ENCODE measurements around the gene S100B. TPM values are rescaled to one million over a fixed set of nuclear protein-coding genes. Genes with fewer than 3 reads are reported as not detected.

S100B gene
- total and polyA plus RNA-seq, 2 of the 13 experiments (the other 11 are each of a cell fraction or from before 2014, with no cell fraction given), result not detected

GRCh38 chr21:46636181-46636512, 31.3 kb upstream of the S100B start:
- H3K27me3 ChIP-seq (ENCODE audit: control insufficient read depth in 1 of 2, insufficient read depth in 2 of 2, low read length in 2 of 2), result no peaks in the 10 kb centered on the region; a peak in 1 of 5 replicates
- intact Hi-C loops (cut with micrococcal nuclease; ENCODE audit: unreplicated experiment) (no loop called here), in situ Hi-C loops (cut with HindIII; ENCODE audit: extremely low pct_ligation_motif_present, low pct_unique_long_range_greater_than_20kb) (no loop called here)
- peak overlapping the region; percentile 74 for H3K4me2 ChIP-seq (ENCODE audit: low read depth, low read length)
- TF ChIP-seq ZNF224 (CRISPR knock-in tag; IDR thresholded peaks at IDR 0.05) (0 out of 2 replicates have a peak, but pooled peaks have one; percentile 5), CREB1 (IDR thresholded peaks at IDR 0.05) (no peak), CREB1 (CRISPR knock-in tag; IDR thresholded peaks at IDR 0.05) (no peak), ZNF564 (CRISPR knock-in tag; IDR thresholded peaks at IDR 0.05) (peak; percentile 43; the same call in 1 of the 2 replicates), ZFX (CRISPR knock-in tag; IDR thresholded peaks at IDR 0.05; ENCODE audit: low read depth) (peak; percentile 16; the same call in 1 of the 2 replicates), POLR2AphosphoS2 (IDR thresholded peaks at IDR 0.05; ENCODE audit: low read depth, low read length) (no peak), ZNF891 (CRISPR knock-in tag; IDR thresholded peaks at IDR 0.05) (0 out of 2 replicates have a peak, but pooled peaks have one; percentile 3), CAMTA2 (CRISPR knock-in tag; IDR thresholded peaks at IDR 0.05; ENCODE audit: borderline replicate concordance) (no peak), ZNF333 (CRISPR knock-in tag; IDR thresholded peaks at IDR 0.05; ENCODE audit: borderline replicate concordance) (no peak), ZNF709 (CRISPR knock-in tag; IDR thresholded peaks at IDR 0.05) (0 out of 2 replicates have a peak, but pooled peaks have one; percentile 10), IRF9 (CRISPR knock-in tag; IDR thresholded peaks at IDR 0.05; ENCODE audit: borderline replicate concordance) (no peak), FUBP1 (CRISPR knock-in tag; IDR thresholded peaks at IDR 0.05; ENCODE audit: borderline replicate concordance) (no peak), ETV6 (CRISPR knock-in tag; conservative IDR thresholded peaks at IDR 0.05) (no peak), KDM5A (IDR thresholded peaks at IDR 0.05; ENCODE audit: borderline replicate concordance, low read length) (peak; percentile 52; the same call in 1 of the 2 replicates), HMGXB4 (CRISPR knock-in tag; IDR thresholded peaks at IDR 0.05; ENCODE audit: borderline replicate concordance in 1 of 2, low read depth in 1 of 2) (no peak; a peak in 1 of 4 replicates), SP5 (CRISPR knock-in tag; IDR thresholded peaks at IDR 0.05; ENCODE audit: borderline replicate concordance, low read depth) (no peak), ZNF766 (CRISPR knock-in tag; IDR thresholded peaks at IDR 0.05; ENCODE audit: borderline replicate concordance) (no peak), ZNF256 (CRISPR knock-in tag; conservative IDR thresholded peaks at IDR 0.05) (no peak)
- DNase-seq (ENCODE audit: low spot score), result no peak
- 5% methylated on average over 8 of the region's 8 CpGs for whole genome bisulfite sequencing (ENCODE audit: low lambda C conversion rate)
- H4K20me1 ChIP-seq (ENCODE audit: insufficient read depth, low read length), result peaks cover 4% of the 10 kb centered on the region; the same call in 1 of the 2 replicates
- peaks cover 54% of the 10 kb centered on the region for H3K4me1 ChIP-seq (ENCODE audit: insufficient read depth, low read length)
- no TSS peak for BruUV-seq (replicated peaks)
- ChIA-PET POLR2A (interaction anchor here (0.7 to 5.1 kb wide), 20 partner anchors 8 to 483 kb away, joined by 3 to 48 read pairs (median 5); partner anchors contain the start of gene S100B), CTCF (ENCODE audit: low intra/inter-chr PET ratio, low total read pairs) (no interaction called here)
- no peaks in the 10 kb centered on the region for H3K9me3 ChIP-seq (ENCODE audit: low read length)
- peaks cover 0 to 6% of the 10 kb centered on the region in 2 experiments; a peak in 2 of 5 replicates for H3K36me3 ChIP-seq (replicated peaks in 1 of 2; ENCODE audit: control insufficient read depth in 1 of 2, insufficient read depth in 2 of 2, low read length in 2 of 2)
- no peak for ATAC-seq
- H2AFZ ChIP-seq (ENCODE audit: low read length), result no peak overlapping the region
- H3K9ac ChIP-seq (ENCODE audit: insufficient read depth, low read depth, low read length), result peak overlapping the region; percentile 90
- no peak for FAIRE-seq
- H3K79me2 ChIP-seq (ENCODE audit: insufficient read depth, low read length), result peaks cover 32% of the 10 kb centered on the region
- peak overlapping the region; percentile 80 to 93 (median 83) for H3K4me3 ChIP-seq (replicated peaks in 1 of 3; ENCODE audit: insufficient read depth in 1 of 3, low read depth in 2 of 3, low read length in 3 of 3)
- peak overlapping the region; percentile 85 for H3K27ac ChIP-seq (ENCODE audit: extremely low read length, insufficient read depth, low read length)

All from HepG2 (cell line).